Hepatocyte (in vitro differentiated cells): ENCODE measurements around the gene REV3L.

ENCODE experiments used
- EZH2 ChIP-seq: fragments of 200-600 bp; sonication (generic); IDR thresholded peaks from 2 replicates; pipeline ENCODE4 v1.6.1; 2016; ENCODE audit warnings: antibody characterized with exemption, mild to moderate bottlenecking, borderline replicate concordance
- EZH2phosphoT487 ChIP-seq: fragments of 200-600 bp; sonication (generic); IDR thresholded peaks from one replicate; pipeline ENCODE4 v1.6.1; 2018; ENCODE audit warnings: antibody characterized with exemption, mild to moderate bottlenecking, low read depth, moderate library complexity; ENCODE audit not compliant: unreplicated experiment, severe bottlenecking
- TF ChIP-seq, protein P1 (sequence below): fragments of 200-600 bp; sonication (generic); IDR thresholded peaks from 2 replicates; pipeline ENCODE4 v1.5.1; 2016; ENCODE audit warnings: antibody characterized with exemption, mild to moderate bottlenecking; ENCODE audit not compliant: poor library complexity

DNA sequence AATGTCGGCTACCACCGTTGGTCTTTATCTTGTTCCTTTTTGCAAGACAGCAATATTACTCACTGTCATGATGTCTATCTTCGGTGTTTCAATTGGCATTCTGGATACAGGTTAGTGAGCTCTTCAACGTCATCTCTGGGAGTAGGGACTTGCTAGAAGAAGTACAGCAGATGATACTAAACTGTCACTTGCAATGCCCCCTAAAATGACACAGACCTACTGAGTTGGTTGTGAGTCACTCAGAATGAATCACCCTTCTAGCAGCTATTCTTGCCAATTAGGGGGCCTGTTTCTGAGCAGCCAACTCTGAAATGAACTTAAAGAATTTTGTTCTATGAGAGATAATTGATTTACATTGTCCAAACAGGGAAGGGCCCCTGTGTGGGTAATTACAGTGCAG, 219.2 kb downstream of the REV3L start:
- TF ChIP-seq EZH2 = no peak
- TF ChIP-seq, protein P1, sequence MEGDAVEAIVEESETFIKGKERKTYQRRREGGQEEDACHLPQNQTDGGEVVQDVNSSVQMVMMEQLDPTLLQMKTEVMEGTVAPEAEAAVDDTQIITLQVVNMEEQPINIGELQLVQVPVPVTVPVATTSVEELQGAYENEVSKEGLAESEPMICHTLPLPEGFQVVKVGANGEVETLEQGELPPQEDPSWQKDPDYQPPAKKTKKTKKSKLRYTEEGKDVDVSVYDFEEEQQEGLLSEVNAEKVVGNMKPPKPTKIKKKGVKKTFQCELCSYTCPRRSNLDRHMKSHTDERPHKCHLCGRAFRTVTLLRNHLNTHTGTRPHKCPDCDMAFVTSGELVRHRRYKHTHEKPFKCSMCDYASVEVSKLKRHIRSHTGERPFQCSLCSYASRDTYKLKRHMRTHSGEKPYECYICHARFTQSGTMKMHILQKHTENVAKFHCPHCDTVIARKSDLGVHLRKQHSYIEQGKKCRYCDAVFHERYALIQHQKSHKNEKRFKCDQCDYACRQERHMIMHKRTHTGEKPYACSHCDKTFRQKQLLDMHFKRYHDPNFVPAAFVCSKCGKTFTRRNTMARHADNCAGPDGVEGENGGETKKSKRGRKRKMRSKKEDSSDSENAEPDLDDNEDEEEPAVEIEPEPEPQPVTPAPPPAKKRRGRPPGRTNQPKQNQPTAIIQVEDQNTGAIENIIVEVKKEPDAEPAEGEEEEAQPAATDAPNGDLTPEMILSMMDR = no peak
- no peak for TF ChIP-seq EZH2phosphoT487
